Activated naive CD8-positive, alpha-beta T cell treated with anti-CD3 and anti-CD28 coated beads, Interleukin-2, amount 50 U/mL, for 24 hours (primary cell): Measurements from ENCODE around the gene MCTP2.

Experiments used
- ATAC-seq: fragments of 150-1000 bp; cut with Tn5 transposase; one replicate; pipeline ENCODE4 v1.10.0; 2021
- DNase-seq: peaks from one replicate; pipeline ENCODE4 v3.0.0; 2021
- H3K27ac Mint-ChIP-seq: one replicate; pipeline ENCODE4 v1.8.0; 2021; ENCODE audit warnings: mild to moderate bottlenecking, mixed read lengths
- H3K27me3 Mint-ChIP-seq: one replicate; pipeline ENCODE4 v1.8.0; 2021; ENCODE audit warnings: mixed read lengths
- H3K36me3 Mint-ChIP-seq: one replicate; pipeline ENCODE4 v1.8.0; 2021; ENCODE audit warnings: low read depth, mixed read lengths
- H3K4me1 Mint-ChIP-seq: one replicate; pipeline ENCODE4 v1.8.0; 2021; ENCODE audit warnings: mixed read lengths
- H3K4me3 Mint-ChIP-seq: one replicate; pipeline ENCODE4 v1.8.0; 2021; ENCODE audit warnings: mild to moderate bottlenecking, moderate library complexity, mixed read lengths
- H3K9me3 Mint-ChIP-seq: one replicate; pipeline ENCODE4 v1.8.0; 2021; ENCODE audit warnings: mixed read lengths

MCTP2 gene, protein sequence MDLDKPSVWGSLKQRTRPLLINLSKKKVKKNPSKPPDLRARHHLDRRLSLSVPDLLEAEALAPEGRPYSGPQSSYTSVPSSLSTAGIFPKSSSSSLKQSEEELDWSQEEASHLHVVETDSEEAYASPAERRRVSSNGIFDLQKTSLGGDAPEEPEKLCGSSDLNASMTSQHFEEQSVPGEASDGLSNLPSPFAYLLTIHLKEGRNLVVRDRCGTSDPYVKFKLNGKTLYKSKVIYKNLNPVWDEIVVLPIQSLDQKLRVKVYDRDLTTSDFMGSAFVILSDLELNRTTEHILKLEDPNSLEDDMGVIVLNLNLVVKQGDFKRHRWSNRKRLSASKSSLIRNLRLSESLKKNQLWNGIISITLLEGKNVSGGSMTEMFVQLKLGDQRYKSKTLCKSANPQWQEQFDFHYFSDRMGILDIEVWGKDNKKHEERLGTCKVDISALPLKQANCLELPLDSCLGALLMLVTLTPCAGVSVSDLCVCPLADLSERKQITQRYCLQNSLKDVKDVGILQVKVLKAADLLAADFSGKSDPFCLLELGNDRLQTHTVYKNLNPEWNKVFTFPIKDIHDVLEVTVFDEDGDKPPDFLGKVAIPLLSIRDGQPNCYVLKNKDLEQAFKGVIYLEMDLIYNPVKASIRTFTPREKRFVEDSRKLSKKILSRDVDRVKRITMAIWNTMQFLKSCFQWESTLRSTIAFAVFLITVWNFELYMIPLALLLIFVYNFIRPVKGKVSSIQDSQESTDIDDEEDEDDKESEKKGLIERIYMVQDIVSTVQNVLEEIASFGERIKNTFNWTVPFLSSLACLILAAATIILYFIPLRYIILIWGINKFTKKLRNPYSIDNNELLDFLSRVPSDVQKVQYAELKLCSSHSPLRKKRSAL

GRCh38 chr15:94230883-94231722, at the start of gene MCTP2:
TSS of gene MCTP2 (plus strand) at chr15:94231561. CDS start at chr15:94298266, 66,705 bp downstream.
- no peaks in the 10 kb centered on the region for H3K9me3 Mint-ChIP-seq
- H3K4me1 Mint-ChIP-seq = peaks cover 85% of the 10 kb centered on the region
- DNase-seq = peak; percentile 87
- H3K4me3 Mint-ChIP-seq = peak within 1 kb of the TSS; percentile 86
- H3K27me3 Mint-ChIP-seq = no peaks in the 10 kb centered on the region
- peak; percentile 81 for ATAC-seq
- peaks cover 2% of the 10 kb centered on the region for H3K36me3 Mint-ChIP-seq
- peak within 1 kb of the TSS; percentile 98 for H3K27ac Mint-ChIP-seq

- Mint-ChIP-seq H3K27me3 (peaks cover 8% of the 10 kb centered on the region), H3K9me3 (peaks cover 2% of the 10 kb centered on the region), H3K4me1 (peaks cover 2% of the 10 kb centered on the region), H3K36me3 (peaks cover 2% of the 10 kb centered on the region), H3K4me3 (no peak overlapping the region), H3K27ac (no peak overlapping the region)
- ATAC-seq (no peak), DNase-seq (no peak)
These were observed 48.5 kb upstream of the MCTP2 start for GRCh38 chr15:94182883-94183282.

- Mint-ChIP-seq H3K4me1 (no peaks in the 10 kb centered on the region), H3K4me3 (no peak overlapping the region), H3K9me3 (no peaks in the 10 kb centered on the region), H3K27me3 (peaks cover 6% of the 10 kb centered on the region), H3K36me3 (no peaks in the 10 kb centered on the region), H3K27ac (no peak overlapping the region)
- no peak for ATAC-seq
- DNase-seq = no peak
These were observed 45.7 kb upstream of the MCTP2 start for GRCh38 chr15:94185547-94186236.

- no peak for DNase-seq
- H3K36me3 Mint-ChIP-seq = no peaks in the 10 kb centered on the region
- H3K4me1 Mint-ChIP-seq = no peaks in the 10 kb centered on the region
- H3K27me3 Mint-ChIP-seq = peaks cover 6% of the 10 kb centered on the region
- ATAC-seq = no peak
- H3K27ac Mint-ChIP-seq = no peak overlapping the region
- no peaks in the 10 kb centered on the region for H3K9me3 Mint-ChIP-seq
- H3K4me3 Mint-ChIP-seq = no peak overlapping the region
These were observed 44.5 kb upstream of the MCTP2 start for GRCh38 chr15:94186770-94187331.

GRCh38 chr15:94193906-94194305, 37.5 kb upstream of the MCTP2 start:
- DNase-seq = no peak
- Mint-ChIP-seq H3K27me3 (no peaks in the 10 kb centered on the region), H3K4me3 (no peak overlapping the region), H3K9me3 (no peaks in the 10 kb centered on the region), H3K27ac (no peak overlapping the region), H3K36me3 (no peaks in the 10 kb centered on the region), H3K4me1 (no peaks in the 10 kb centered on the region)
- no peak for ATAC-seq

GRCh38 chr15:94196531-94196930, 34.8 kb upstream of the MCTP2 start:
- H3K27me3 Mint-ChIP-seq = no peaks in the 10 kb centered on the region
- H3K4me3 Mint-ChIP-seq = no peak overlapping the region
- DNase-seq = no peak
- no peak for ATAC-seq
- H3K36me3 Mint-ChIP-seq = no peaks in the 10 kb centered on the region
- no peak overlapping the region for H3K27ac Mint-ChIP-seq
- H3K4me1 Mint-ChIP-seq = no peaks in the 10 kb centered on the region
- H3K9me3 Mint-ChIP-seq = no peaks in the 10 kb centered on the region

- no peaks in the 10 kb centered on the region for H3K27me3 Mint-ChIP-seq
- no peaks in the 10 kb centered on the region for H3K9me3 Mint-ChIP-seq
- no peak for DNase-seq
- H3K4me1 Mint-ChIP-seq = no peaks in the 10 kb centered on the region
- H3K27ac Mint-ChIP-seq = no peak overlapping the region
- no peak overlapping the region for H3K4me3 Mint-ChIP-seq
- no peak for ATAC-seq
- no peaks in the 10 kb centered on the region for H3K36me3 Mint-ChIP-seq
These were observed 32.7 kb upstream of the MCTP2 start for GRCh38 chr15:94198633-94199032.

DNA sequence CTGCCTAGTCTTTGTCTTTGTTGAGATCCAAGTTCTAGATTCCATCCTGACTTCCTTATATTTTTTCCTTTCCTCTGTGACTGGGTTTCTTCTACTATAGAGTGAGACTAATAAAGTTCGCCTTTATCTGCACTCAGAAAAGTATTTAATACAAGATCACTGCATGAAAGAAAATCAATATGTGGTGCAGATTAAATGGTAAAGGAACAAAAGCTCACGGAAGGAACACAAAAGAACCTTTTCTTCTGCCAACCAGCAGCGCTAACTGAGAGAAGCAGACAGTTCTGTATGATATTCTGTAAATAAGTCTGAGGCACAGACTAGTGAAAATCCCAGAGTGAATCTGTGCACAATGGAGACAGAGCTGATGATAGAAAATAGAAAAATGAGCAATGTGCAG, 31.6 kb upstream of the MCTP2 start:
- H3K9me3 Mint-ChIP-seq = no peaks in the 10 kb centered on the region
- peaks cover 1% of the 10 kb centered on the region for H3K4me1 Mint-ChIP-seq
- H3K4me3 Mint-ChIP-seq = no peak overlapping the region
- DNase-seq = no peak
- no peak for ATAC-seq
- H3K27me3 Mint-ChIP-seq = no peaks in the 10 kb centered on the region
- no peak overlapping the region for H3K27ac Mint-ChIP-seq
- no peaks in the 10 kb centered on the region for H3K36me3 Mint-ChIP-seq

GRCh38 chr15:94203306-94203705, 28.1 kb upstream of the MCTP2 start:
- no peak overlapping the region for H3K4me3 Mint-ChIP-seq
- ATAC-seq (no peak), DNase-seq (no peak)
- H3K4me1 Mint-ChIP-seq = peaks cover 26% of the 10 kb centered on the region
- no peak overlapping the region for H3K27ac Mint-ChIP-seq
- H3K27me3 Mint-ChIP-seq = peaks cover 5% of the 10 kb centered on the region
- peaks cover 2% of the 10 kb centered on the region for H3K36me3 Mint-ChIP-seq
- no peaks in the 10 kb centered on the region for H3K9me3 Mint-ChIP-seq

DNA sequence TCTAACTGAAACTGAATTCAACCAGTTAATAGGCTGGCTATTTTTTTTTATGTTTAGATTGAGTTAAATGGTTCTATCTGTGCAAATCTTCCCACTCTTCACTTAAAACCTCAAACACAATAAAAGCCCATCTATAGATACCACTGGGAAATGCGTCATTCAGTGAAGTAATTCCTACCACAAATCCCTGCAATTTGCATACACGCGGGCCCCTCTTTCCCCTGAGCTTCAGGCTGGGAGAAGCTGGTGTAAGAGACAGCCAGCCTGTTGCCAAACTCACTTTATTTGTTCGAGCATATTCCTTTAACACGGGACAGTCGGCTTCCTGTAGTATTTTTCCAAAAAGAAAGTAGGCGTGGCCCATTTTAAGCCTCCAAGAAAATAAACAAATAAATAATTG, 26.0 kb upstream of the MCTP2 start:
- peaks cover 26% of the 10 kb centered on the region for H3K4me1 Mint-ChIP-seq
- peak; percentile 38 for DNase-seq
- H3K27ac Mint-ChIP-seq = peak overlapping the region; percentile 62
- peak overlapping the region; percentile 66 for H3K4me3 Mint-ChIP-seq
- peaks cover 5% of the 10 kb centered on the region for H3K36me3 Mint-ChIP-seq
- peaks cover 12% of the 10 kb centered on the region for H3K27me3 Mint-ChIP-seq
- ATAC-seq = peak; percentile 45
- H3K9me3 Mint-ChIP-seq = no peaks in the 10 kb centered on the region

- H3K27ac Mint-ChIP-seq = peak overlapping the region; percentile 83
- H3K27me3 Mint-ChIP-seq = peaks cover 19% of the 10 kb centered on the region
- peak overlapping the region; percentile 57 for H3K4me3 Mint-ChIP-seq
- peaks cover 26% of the 10 kb centered on the region for H3K4me1 Mint-ChIP-seq
- peak; percentile 92 for ATAC-seq
- peaks cover 5% of the 10 kb centered on the region for H3K36me3 Mint-ChIP-seq
- peak; percentile 38 for DNase-seq
- H3K9me3 Mint-ChIP-seq = no peaks in the 10 kb centered on the region
These were observed 24.7 kb upstream of the MCTP2 start for GRCh38 chr15:94206463-94207167.

DNA sequence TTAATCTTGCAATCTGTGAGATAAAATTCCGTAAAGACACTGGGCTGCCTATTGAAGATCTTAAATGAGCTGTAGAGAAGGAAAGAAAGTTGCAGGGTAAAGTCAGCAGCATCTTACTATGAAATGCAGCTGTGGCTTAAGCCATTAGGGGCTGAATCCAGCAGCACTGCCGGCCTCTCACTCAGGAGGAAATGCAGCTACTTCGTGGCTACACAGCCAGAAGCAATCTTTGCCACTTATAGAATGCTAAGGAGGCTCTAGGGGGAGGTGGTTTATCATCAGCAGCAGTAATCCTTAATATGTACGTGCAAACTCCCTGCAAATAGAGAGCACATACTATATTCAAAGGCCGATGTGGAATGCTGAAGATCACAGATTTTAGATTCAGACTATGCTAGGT, 19.1 kb upstream of the MCTP2 start:
- Mint-ChIP-seq H3K27me3 (peaks cover 43% of the 10 kb centered on the region), H3K4me3 (no peak overlapping the region), H3K9me3 (no peaks in the 10 kb centered on the region), H3K36me3 (peaks cover 3% of the 10 kb centered on the region), H3K4me1 (peaks cover 1% of the 10 kb centered on the region), H3K27ac (no peak overlapping the region)
- no peak for DNase-seq
- no peak for ATAC-seq

- DNase-seq (no peak), ATAC-seq (no peak)
- Mint-ChIP-seq H3K4me1 (peaks cover 37% of the 10 kb centered on the region), H3K4me3 (no peak overlapping the region), H3K27me3 (peaks cover 3% of the 10 kb centered on the region), H3K9me3 (peaks cover 4% of the 10 kb centered on the region), H3K36me3 (no peaks in the 10 kb centered on the region), H3K27ac (no peak overlapping the region)
These were observed 5.7 kb upstream of the MCTP2 start for GRCh38 chr15:94225616-94226015.
